Measurements from ENCODE around the gene GRIP2.

DNA sequence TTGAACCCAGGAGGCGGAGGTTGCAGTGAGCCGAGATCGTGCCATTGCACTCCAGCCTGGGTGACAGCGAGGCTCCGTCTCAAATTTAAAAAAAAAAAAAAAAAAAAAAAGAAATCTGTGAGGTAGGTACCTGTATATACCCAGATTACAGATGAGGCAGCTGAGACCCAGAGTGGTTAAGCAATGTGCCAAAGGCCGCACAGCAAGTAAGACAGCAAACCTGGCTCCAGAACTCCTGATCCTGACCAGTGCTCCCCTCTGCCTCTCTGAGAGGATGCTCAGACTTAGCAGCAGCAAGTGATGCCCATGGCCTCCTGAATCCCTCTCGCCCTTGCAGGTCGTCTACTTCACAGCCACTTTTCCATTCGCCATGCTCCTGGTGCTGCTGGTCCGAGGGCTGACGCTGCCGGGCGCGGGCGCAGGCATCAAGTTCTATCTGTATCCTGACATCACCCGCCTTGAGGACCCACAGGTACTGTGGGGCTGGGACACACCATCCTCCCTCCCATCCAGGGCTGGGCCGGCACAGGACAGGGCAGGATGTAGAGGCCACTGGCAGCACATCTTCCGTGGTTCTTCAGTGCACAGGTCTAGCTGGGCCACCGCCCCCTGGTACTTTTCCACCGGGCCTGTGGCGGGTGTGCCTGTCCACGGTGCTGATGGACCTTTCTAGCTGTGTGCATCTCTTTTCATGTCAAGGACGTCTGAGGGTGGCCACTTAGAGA is 73.8 kb downstream of the GRIP2 start:
- TF ChIP-seq, protein P1, sequence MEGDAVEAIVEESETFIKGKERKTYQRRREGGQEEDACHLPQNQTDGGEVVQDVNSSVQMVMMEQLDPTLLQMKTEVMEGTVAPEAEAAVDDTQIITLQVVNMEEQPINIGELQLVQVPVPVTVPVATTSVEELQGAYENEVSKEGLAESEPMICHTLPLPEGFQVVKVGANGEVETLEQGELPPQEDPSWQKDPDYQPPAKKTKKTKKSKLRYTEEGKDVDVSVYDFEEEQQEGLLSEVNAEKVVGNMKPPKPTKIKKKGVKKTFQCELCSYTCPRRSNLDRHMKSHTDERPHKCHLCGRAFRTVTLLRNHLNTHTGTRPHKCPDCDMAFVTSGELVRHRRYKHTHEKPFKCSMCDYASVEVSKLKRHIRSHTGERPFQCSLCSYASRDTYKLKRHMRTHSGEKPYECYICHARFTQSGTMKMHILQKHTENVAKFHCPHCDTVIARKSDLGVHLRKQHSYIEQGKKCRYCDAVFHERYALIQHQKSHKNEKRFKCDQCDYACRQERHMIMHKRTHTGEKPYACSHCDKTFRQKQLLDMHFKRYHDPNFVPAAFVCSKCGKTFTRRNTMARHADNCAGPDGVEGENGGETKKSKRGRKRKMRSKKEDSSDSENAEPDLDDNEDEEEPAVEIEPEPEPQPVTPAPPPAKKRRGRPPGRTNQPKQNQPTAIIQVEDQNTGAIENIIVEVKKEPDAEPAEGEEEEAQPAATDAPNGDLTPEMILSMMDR (IDR thresholded peaks at IDR 0.05; ENCODE audit: low read length): no peak
- no peak for TF ChIP-seq EZH2 (IDR thresholded peaks at IDR 0.05; ENCODE audit: borderline replicate concordance, low read length)

Data from OCI-LY1 (cell line).